Fibroblast of the aortic adventitia (primary cell): Measurements from ENCODE around the gene SLC35B4. TPM values are rescaled to one million over a fixed set of nuclear protein-coding genes. Genes with fewer than 3 reads are reported as not detected.

Source experiments
- DNase-seq: peaks from one replicate; pipeline ENCODE4 v3.0.0-alpha.2; 2010; ENCODE audit warnings: low read depth
- H3K4me3 ChIP-seq: 2 replicates; pipeline ENCODE4 v1.5.1; 2011; ENCODE audit warnings: low read depth, mild to moderate bottlenecking, control low read depth, low read length, moderate library complexity
- CTCF ChIP-seq: IDR thresholded peaks from 2 replicates; pipeline ENCODE4 v1.5.1; 2011; ENCODE audit warnings: mild to moderate bottlenecking, low read length, control low read depth, inconsistent platforms; ENCODE audit not compliant: insufficient read depth
- total RNA-seq: library from RNA; depleted of rRNA; stranded (reverse); fragments of >200 nt; gene quantifications from 2 replicates; pipeline ENCODE4 v1.2.3, GENCODE V29; 2012; ENCODE audit warnings: low replicate concordance

Gene SLC35B4
- total RNA-seq, 1 donor = 18.4 TPM

GRCh38 chr7:134357486-134357885, 40.8 kb upstream of the SLC35B4 start:
- H3K4me3 ChIP-seq = no peak overlapping the region
- TF ChIP-seq CTCF = no peak
- DNase-seq = no peak

- no peak for DNase-seq
- no peak overlapping the region for H3K4me3 ChIP-seq
- TF ChIP-seq CTCF = no peak
Observed at GRCh38 chr7:134356421-134356936, 39.7 kb upstream of the SLC35B4 start.

GRCh38 chr7:134355927-134356326, 39.2 kb upstream of the SLC35B4 start:
- H3K4me3 ChIP-seq = no peak overlapping the region
- TF ChIP-seq CTCF = no peak
- DNase-seq = peak; percentile 64

GRCh38 chr7:134355004-134355525, 38.3 kb upstream of the SLC35B4 start:
- no peak for DNase-seq
- no peak overlapping the region for H3K4me3 ChIP-seq
- no peak for TF ChIP-seq CTCF

- no peak for DNase-seq
- H3K4me3 ChIP-seq = no peak overlapping the region
- TF ChIP-seq CTCF = no peak
Observed at GRCh38 chr7:134353411-134353810, 36.7 kb upstream of the SLC35B4 start.

GRCh38 chr7:134351424-134351823, 34.7 kb upstream of the SLC35B4 start:
- TF ChIP-seq CTCF = no peak
- no peak overlapping the region for H3K4me3 ChIP-seq
- no peak for DNase-seq

GRCh38 chr7:134350709-134351108, 34.0 kb upstream of the SLC35B4 start:
- no peak for TF ChIP-seq CTCF

More at GRCh38 chr7:134350709-134351108, 34.0 kb upstream of the SLC35B4 start:
- no peak for DNase-seq
- H3K4me3 ChIP-seq = no peak overlapping the region
